H1 (cell line): ENCODE results near the gene BACE2. TPM values are rescaled to one million over a fixed set of nuclear protein-coding genes. Genes with fewer than 3 reads are reported as not detected.

Source experiments
- CTCF ChIA-PET: fragments of 300-600 bp; sonication (Branson Sonifier 250); formaldehyde crosslinking; loops from one replicate; lab custom pipeline; 2021; ENCODE audit not compliant: partially characterized antibody; lab: Charles Lee
- POLR2A ChIA-PET: fragments of 300-600 bp; sonication (Branson Sonifier 250); formaldehyde crosslinking; loops from one replicate; lab custom pipeline; 2021; ENCODE audit warnings: inconsistent platforms; ENCODE audit not compliant: partially characterized antibody; lab: Charles Lee
- DNase-seq, 2 experiments: peaks; one replicate each; pipeline versions ENCODE4 v3.0.0 to v3.0.0-alpha.2; 2010 to 2022; ENCODE audit warnings: low spot score in 2 of 2, low read depth in 1 of 2, mixed read lengths in 1 of 2
- FAIRE-seq: peaks from 2 replicates; lab custom pipeline; 2011; peaks lifted over from hg19 to GRCh38; lab: Jason Lieb, UNC
- H2AFZ ChIP-seq: 2 replicates; pipeline ENCODE4 v1.8.1; 2012; ENCODE audit warnings: low read length, inconsistent platforms
- H2AK5ac ChIP-seq: 2 replicates; pipeline ENCODE4 v1.6.1; 2013; ENCODE audit warnings: low read depth, low read length
- H2BK120ac ChIP-seq: replicated peaks from 2 replicates; pipeline ENCODE3; 2013; ENCODE audit warnings: low read depth, low read length, inconsistent platforms
- H2BK12ac ChIP-seq: 2 replicates; pipeline ENCODE4 v1.6.1; 2013; ENCODE audit warnings: low read depth, low read length
- H2BK15ac ChIP-seq: 2 replicates; pipeline ENCODE4 v1.6.1; 2013; ENCODE audit warnings: low read length
- H2BK20ac ChIP-seq: 2 replicates; pipeline ENCODE4 v1.6.1; 2013; ENCODE audit warnings: low read length
- H2BK5ac ChIP-seq: 2 replicates; pipeline ENCODE4 v1.6.1; 2013; ENCODE audit warnings: low read depth, low read length
- H3K14ac ChIP-seq: 2 replicates; pipeline ENCODE4 v1.6.1; 2013; ENCODE audit warnings: inconsistent platforms; ENCODE audit not compliant: insufficient read length
- H3K18ac ChIP-seq: 2 replicates; pipeline ENCODE4 v1.6.1; 2013; ENCODE audit warnings: low read length; ENCODE audit errors: extremely low read depth
- H3K23ac ChIP-seq: 2 replicates; pipeline ENCODE4 v1.6.1; 2013; ENCODE audit warnings: inconsistent platforms; ENCODE audit not compliant: insufficient read length
- H3K23me2 ChIP-seq: 2 replicates; pipeline ENCODE4 v1.6.1; 2013; ENCODE audit warnings: low read depth, low read length
- H3K27ac ChIP-seq: 2 replicates; pipeline ENCODE4 v1.6.1; 2011; ENCODE audit warnings: low read depth, low read length, inconsistent platforms
- H3K27me3 ChIP-seq, 4 experiments: replicated peaks in 1 of 4; 1 replicate in 1 of 4; 2 replicates in 3 of 4; pipeline versions ENCODE4 v1.6.1 to v1.8.1; 2011 to 2013; ENCODE audit warnings: low read length in 3 of 4, mild to moderate bottlenecking in 3 of 4, inconsistent platforms in 2 of 4, mixed read lengths in 2 of 4, moderate library complexity in 1 of 4; ENCODE audit not compliant: control insufficient read depth in 3 of 4, insufficient read depth in 3 of 4; ENCODE audit errors: extremely low read depth in 1 of 4
- H3K36me3 ChIP-seq, 4 experiments: 2 replicates each; pipeline versions ENCODE4 v1.6.1 to v1.8.1; 2011 to 2013; ENCODE audit warnings: mild to moderate bottlenecking in 4 of 4, low read length in 3 of 4, moderate library complexity in 2 of 4, control low read depth in 1 of 4, inconsistent platforms in 1 of 4; ENCODE audit not compliant: insufficient read depth in 4 of 4, control insufficient read depth in 2 of 4
- H3K4ac ChIP-seq: replicated peaks from 2 replicates; pipeline ENCODE3; 2013; ENCODE audit warnings: low read length, low read depth, mixed read lengths, inconsistent platforms; ENCODE audit not compliant: insufficient read length
- H3K4me1 ChIP-seq, 4 experiments: replicated peaks in 1 of 4; 1 replicate in 1 of 4; 2 replicates in 3 of 4; pipeline versions ENCODE4 v1.6.1 to v1.8.1; 2011 to 2013; ENCODE audit warnings: low read length in 3 of 4, inconsistent platforms in 2 of 4, mixed read lengths in 1 of 4; ENCODE audit not compliant: insufficient read depth in 4 of 4, control insufficient read depth in 3 of 4
- H3K4me2 ChIP-seq, 2 experiments: 2 replicates each; pipeline versions ENCODE4 v1.6.1 to v1.8.1; 2011 to 2013; ENCODE audit warnings: low read depth in 2 of 2, low read length in 2 of 2, control low read depth in 1 of 2, inconsistent platforms in 1 of 2, mild to moderate bottlenecking in 1 of 2; ENCODE audit not compliant: insufficient read depth in 1 of 2
- H3K4me3 ChIP-seq, 4 experiments: fragments of 200-600, 300-600 bp in 1 of 4; sonication (generic), shearing (Covaris generic), sonication (Bioruptor Twin) in 1 of 4; 2 replicates each; pipeline versions ENCODE4 v1.5.1 to v1.8.1; 2011 to 2016; ENCODE audit warnings: low read length in 4 of 4, low read depth in 3 of 4, control low read depth in 2 of 4, inconsistent platforms in 2 of 4, mild to moderate bottlenecking in 2 of 4, mixed read lengths in 1 of 4, moderate library complexity in 1 of 4; ENCODE audit not compliant: insufficient read depth in 2 of 4; ENCODE audit errors: extremely low read depth in 1 of 4
- H3K56ac ChIP-seq: replicated peaks from 2 replicates; pipeline ENCODE3; 2013; ENCODE audit warnings: low read depth, mild to moderate bottlenecking, mixed read lengths, low read length, inconsistent platforms; ENCODE audit not compliant: insufficient read length
- H3K79me1 ChIP-seq: 2 replicates; pipeline ENCODE4 v1.6.1; 2013; ENCODE audit warnings: low read depth, low read length, control low read depth
- H3K79me2 ChIP-seq, 2 experiments: 2 replicates each; pipeline versions ENCODE4 v1.6.1 to v1.8.1; 2012 to 2013; ENCODE audit warnings: low read length in 2 of 2, mild to moderate bottlenecking in 2 of 2, inconsistent platforms in 1 of 2; ENCODE audit not compliant: insufficient read depth in 2 of 2, control insufficient read depth in 1 of 2
- H3K9ac ChIP-seq, 4 experiments: replicated peaks in 1 of 4; 1 replicate in 1 of 4; 2 replicates in 3 of 4; pipeline versions ENCODE4 v1.6.1 to v1.8.1; 2011 to 2013; ENCODE audit warnings: low read depth in 3 of 4, low read length in 3 of 4, control low read depth in 2 of 4, mild to moderate bottlenecking in 2 of 4, moderate library complexity in 2 of 4, inconsistent platforms in 1 of 4; ENCODE audit errors: extremely low read depth in 1 of 4
- H3K9me3 ChIP-seq, 2 experiments: 2 replicates each; pipeline versions ENCODE4 v1.6.1 to v1.8.1; 2012 to 2013; ENCODE audit warnings: mild to moderate bottlenecking in 2 of 2, moderate library complexity in 2 of 2, control low read depth in 1 of 2, inconsistent platforms in 1 of 2, low read depth in 1 of 2, low read length in 1 of 2, mixed read lengths in 1 of 2; ENCODE audit not compliant: insufficient read depth in 2 of 2
- H4K20me1 ChIP-seq, 2 experiments: replicated peaks in 1 of 2; 2 replicates each; pipeline versions ENCODE3 to v1.8.1; 2011 to 2013; ENCODE audit warnings: inconsistent platforms in 2 of 2, low read length in 2 of 2, mild to moderate bottlenecking in 1 of 2; ENCODE audit not compliant: insufficient read depth in 2 of 2, control insufficient read depth in 1 of 2
- H4K5ac ChIP-seq: 2 replicates; pipeline ENCODE4 v1.6.1; 2013; ENCODE audit warnings: low read length, low read depth, mixed read lengths, inconsistent platforms; ENCODE audit not compliant: insufficient read length
- H4K8ac ChIP-seq: 2 replicates; pipeline ENCODE4 v1.8.0; 2013; ENCODE audit warnings: mild to moderate bottlenecking, moderate library complexity, low read length, inconsistent platforms; ENCODE audit not compliant: insufficient read depth; ENCODE audit errors: extremely low read depth
- H4K91ac ChIP-seq: replicated peaks from 2 replicates; pipeline ENCODE3; 2013; ENCODE audit warnings: low read length, mixed read lengths, inconsistent platforms; ENCODE audit not compliant: insufficient read length
- WGBS, 2 experiments: shearing (Covaris generic) in 1 of 2; methylation state at CpG; one replicate each; pipeline versions ENCODE4 v1.1.6 to v1.1.7; 2013 to 2015; ENCODE audit warnings: low lambda C conversion rate in 2 of 2, mixed read lengths in 2 of 2, inconsistent platforms in 1 of 2, low coverage in 1 of 2, missing lambda C conversion rate in 1 of 2; ENCODE audit not compliant: insufficient replicate concordance in 2 of 2, insufficient coverage in 1 of 2, insufficient read length in 1 of 2; ENCODE audit errors: extremely low coverage in 1 of 2, missing lambda C conversion rate in 1 of 2; 5-methylcytosine and 5-hydroxymethylcytosine counted together
- polyA plus RNA-seq, 7 experiments: library from polyadenylated mRNA; depleted of rRNA in 3 of 7; stranded (reverse) in 5 of 7; unstranded in 2 of 7; fragments of >200 nt in 5 of 7; fragments of 200-250 nt in 2 of 7; gene quantifications; 1 replicate in 5 of 7; 2 replicates in 1 of 7; 4 replicates in 1 of 7; pipeline versions ENCODE4 v1.2.1 to v1.2.3, GENCODE V29; 2011 to 2013; ENCODE audit warnings: missing spikeins in 2 of 7, mixed read lengths in 2 of 7
- total RNA-seq: library from RNA; stranded (reverse); fragmentation: NEBNext Ultra II Directional; extraction: Animal tissue kit (Norgen Biotek cat#: 25700); gene quantifications from 2 replicates; pipeline ENCODE4 v1.2.1, GENCODE V29; 2021
- TF ChIP-seq, protein P1 (sequence below): IDR thresholded peaks from 2 replicates; pipeline ENCODE4 v1.6.1; 2011; ENCODE audit warnings: low read depth, mild to moderate bottlenecking, low read length; ENCODE audit not compliant: insufficient read depth

Gene BACE2
- total and polyA plus RNA-seq, 2 of the 8 experiments (the other 6 are each of a cell fraction or from before 2014, with no cell fraction given) = 8.1 to 10.9 TPM

DNA sequence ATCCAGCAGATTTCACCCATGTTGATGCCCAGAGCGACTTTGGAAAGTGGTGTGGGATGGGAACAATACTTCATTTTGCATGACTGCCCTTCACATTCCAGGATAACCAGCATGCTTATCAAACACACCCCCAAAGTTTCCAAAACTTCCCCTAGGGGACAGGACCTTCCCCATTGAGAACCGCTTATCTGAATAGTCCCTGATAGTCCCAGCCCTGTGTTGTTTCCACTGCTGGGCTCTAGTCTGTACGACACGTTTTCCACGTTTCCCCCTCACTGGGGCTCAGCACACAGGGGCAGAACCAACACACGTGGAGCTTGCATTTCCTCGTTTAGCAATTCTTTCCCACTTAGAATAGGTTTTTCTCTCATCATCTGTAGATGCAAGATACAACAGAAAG lies 61.0 kb downstream of the BACE2 start:
- no peak overlapping the region for H3K18ac ChIP-seq
- no peak overlapping the region for H2AFZ ChIP-seq
- no peak overlapping the region for H2BK5ac ChIP-seq
- H3K4me1 ChIP-seq = no peaks in the 10 kb centered on the region
- POLR2A ChIA-PET = no interaction called here
- H3K4me2 ChIP-seq = no peak overlapping the region
- WGBS, 2 experiments = 86% methylated on average over 7 of the region's 7 CpGs; no CpG with 5 or more reads in 1 of the 2 experiments
- H2BK120ac ChIP-seq = no peak overlapping the region
- no peak overlapping the region for H3K56ac ChIP-seq
- no peaks in the 10 kb centered on the region for H4K20me1 ChIP-seq
- CTCF ChIA-PET = interaction anchor here (0.6 to 1.4 kb wide), 2 partner anchors 95 to 243 kb away, joined by 3 read pairs; no protein-coding TSS in a partner anchor
- H3K4me3 ChIP-seq = no peak overlapping the region
- H2BK15ac ChIP-seq = no peak overlapping the region
- H2BK20ac ChIP-seq = no peak overlapping the region
- H3K9ac ChIP-seq = no peak overlapping the region
- TF ChIP-seq, protein P1, sequence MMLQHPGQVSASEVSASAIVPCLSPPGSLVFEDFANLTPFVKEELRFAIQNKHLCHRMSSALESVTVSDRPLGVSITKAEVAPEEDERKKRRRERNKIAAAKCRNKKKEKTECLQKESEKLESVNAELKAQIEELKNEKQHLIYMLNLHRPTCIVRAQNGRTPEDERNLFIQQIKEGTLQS = no peak
- TF ChIP-seq, all 59 proteins: peak for 0
- Histone ChIP-seq H4K5ac (no peak overlapping the region), H3K9me3 (no peaks in the 10 kb centered on the region), H3K79me2 (no peaks in the 10 kb centered on the region), H3K14ac (no peak overlapping the region), H3K4ac (no peak overlapping the region), H3K27ac (no peak overlapping the region), H3K23ac (no peak overlapping the region), H4K8ac (no peak overlapping the region), H2AK5ac (no peak overlapping the region), H2BK12ac (no peak overlapping the region), H3K23me2 (no peaks in the 10 kb centered on the region), H3K27me3 (no peaks in the 10 kb centered on the region), H4K91ac (no peak overlapping the region), H3K36me3 (no peaks in the 10 kb centered on the region), H3K79me1 (no peaks in the 10 kb centered on the region)
- DNase-seq (no peak), FAIRE-seq (no peak)
